Body of pancreas (tissue), 4 donors: ENCODE results near the gene CYP1B1. TPM values are rescaled to one million over a fixed set of nuclear protein-coding genes. Genes with fewer than 3 reads are reported as not detected.

Experiments
- ATAC-seq: fragments of 150-250 bp; one replicate; pipeline ENCODE4 v1.9.1; 2016
- DNase-seq, 4 donors: peaks; one replicate each; pipeline ENCODE4 v3.0.0-alpha.2; 2019
- H3K27ac ChIP-seq, 4 donors: fragments of 200-600 bp; sonication (generic); 1 replicate in 3 of 4; 2 replicates in 1 of 4; pipeline versions ENCODE4 v1.5.1 to v1.6.1; 2016 to 2019; ENCODE audit warnings: mild to moderate bottlenecking in 1 of 4, mixed read lengths in 1 of 4, moderate library complexity in 1 of 4
- H3K27me3 ChIP-seq, 2 donors: fragments of 200-600 bp; sonication (generic); one replicate each; pipeline ENCODE4 v1.6.0; 2016; ENCODE audit warnings: mild to moderate bottlenecking in 1 of 2
- H3K36me3 ChIP-seq, 2 donors: fragments of 200-600 bp; sonication (generic); replicated peaks in 1 of 2; 2 replicates each; pipeline ENCODE4 v1.5.1; 2016; ENCODE audit warnings: low read depth in 2 of 2; ENCODE audit not compliant: insufficient read depth in 1 of 2
- H3K4me1 ChIP-seq: fragments of 200-600 bp; sonication (generic); one replicate; pipeline ENCODE4 v1.6.0; 2016
- H3K4me3 ChIP-seq, 2 donors: fragments of 200-600 bp; sonication (generic); 1 replicate in 1 of 2; 2 replicates in 1 of 2; pipeline ENCODE4 v1.5.1; 2016 to 2019
- H3K9me3 ChIP-seq, 3 donors: fragments of 200-600 bp; sonication (generic); 1 replicate in 2 of 3; 2 replicates in 1 of 3; pipeline ENCODE4 v1.5.1; 2016
- POLR2A ChIP-seq, 3 donors: fragments of 450-650 bp; IDR thresholded peaks; one replicate each; pipeline ENCODE4 v1.6.1; 2016; ENCODE audit warnings: antibody characterized with exemption in 3 of 3, mild to moderate bottlenecking in 2 of 3
- WGBS, 2 donors: methylation state at CpG; one replicate each; pipeline ENCODE4 v1.1.5; 2017; 5-methylcytosine and 5-hydroxymethylcytosine counted together
- intact Hi-C: fragments of 100-400 bp; cut with DNase I; formaldehyde crosslinking; loops from one replicate; pipeline ENCODE4 v1.15.1; 2023
- total RNA-seq, 2 donors: library from RNA; depleted of rRNA; stranded (reverse); fragments of >200 nt; gene quantifications; one replicate each; pipeline ENCODE4 v1.1.0, GENCODE V29; 2016
- TF ChIP-seq, protein P1 (sequence below), 7 experiments: fragments of 450-650 bp in 4 of 7; fragments of 200-600 bp in 3 of 7; sonication (generic) in 3 of 7; IDR thresholded peaks; one replicate each; pipeline ENCODE4 v1.5.1; 2016 to 2019; ENCODE audit warnings: antibody characterized with exemption in 7 of 7

Gene CYP1B1
- total RNA-seq, 2 donors from 2014 or later: 9.1 to 22.4 TPM

DNA sequence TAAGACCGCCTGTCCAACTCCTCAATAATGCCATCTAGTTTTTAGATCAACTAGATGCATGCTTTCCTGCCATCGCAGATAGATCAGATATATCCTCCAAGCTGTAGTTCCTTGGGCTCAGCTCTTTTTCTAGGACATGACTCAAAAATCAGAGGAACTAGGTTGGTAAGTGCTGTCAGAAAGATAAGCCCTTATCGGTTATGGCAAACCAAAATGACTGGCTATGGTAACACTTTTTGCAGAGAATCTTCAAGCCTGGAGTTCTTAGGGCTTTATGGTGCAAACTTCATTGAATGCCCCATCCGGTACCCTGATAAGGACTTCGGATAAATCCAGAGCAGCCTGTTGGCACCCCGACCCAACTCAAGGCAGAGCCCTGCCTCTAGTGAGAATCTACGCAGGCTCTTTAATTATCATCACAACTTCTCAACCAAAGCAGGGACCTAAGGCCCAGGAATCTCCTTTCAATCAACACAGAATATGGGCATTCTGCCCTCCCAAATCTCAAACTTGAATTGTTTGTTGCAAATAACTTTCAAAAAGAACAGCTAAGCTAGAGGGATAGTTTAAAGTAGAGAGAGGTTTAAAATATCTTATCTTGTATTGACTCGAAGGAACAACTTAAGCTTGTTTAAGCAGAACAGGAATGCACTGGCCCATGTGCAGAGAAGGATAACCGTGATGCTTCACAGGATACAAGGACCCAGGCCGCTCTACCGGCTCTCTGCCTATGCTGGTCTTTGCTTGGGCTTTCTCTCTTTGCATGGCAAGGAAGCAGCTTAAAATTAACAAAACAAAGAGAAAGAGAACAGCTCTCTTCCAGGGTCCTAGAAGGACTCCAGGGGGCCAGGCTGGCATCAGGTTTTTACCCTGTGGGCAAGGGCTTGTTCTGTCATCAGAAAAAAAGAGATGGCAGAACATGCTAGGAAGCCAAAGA lies 3.4 kb upstream of the CYP1B1 start:
- H3K4me3 ChIP-seq: no peak overlapping the region
- TF ChIP-seq, protein P1, sequence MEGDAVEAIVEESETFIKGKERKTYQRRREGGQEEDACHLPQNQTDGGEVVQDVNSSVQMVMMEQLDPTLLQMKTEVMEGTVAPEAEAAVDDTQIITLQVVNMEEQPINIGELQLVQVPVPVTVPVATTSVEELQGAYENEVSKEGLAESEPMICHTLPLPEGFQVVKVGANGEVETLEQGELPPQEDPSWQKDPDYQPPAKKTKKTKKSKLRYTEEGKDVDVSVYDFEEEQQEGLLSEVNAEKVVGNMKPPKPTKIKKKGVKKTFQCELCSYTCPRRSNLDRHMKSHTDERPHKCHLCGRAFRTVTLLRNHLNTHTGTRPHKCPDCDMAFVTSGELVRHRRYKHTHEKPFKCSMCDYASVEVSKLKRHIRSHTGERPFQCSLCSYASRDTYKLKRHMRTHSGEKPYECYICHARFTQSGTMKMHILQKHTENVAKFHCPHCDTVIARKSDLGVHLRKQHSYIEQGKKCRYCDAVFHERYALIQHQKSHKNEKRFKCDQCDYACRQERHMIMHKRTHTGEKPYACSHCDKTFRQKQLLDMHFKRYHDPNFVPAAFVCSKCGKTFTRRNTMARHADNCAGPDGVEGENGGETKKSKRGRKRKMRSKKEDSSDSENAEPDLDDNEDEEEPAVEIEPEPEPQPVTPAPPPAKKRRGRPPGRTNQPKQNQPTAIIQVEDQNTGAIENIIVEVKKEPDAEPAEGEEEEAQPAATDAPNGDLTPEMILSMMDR (IDR thresholded peaks at IDR 0.05): no peak
- TF ChIP-seq POLR2A (IDR thresholded peaks at IDR 0.05): no peak
- H3K27ac ChIP-seq: no peak overlapping the region
- H3K9me3 ChIP-seq: no peaks in the 10 kb centered on the region
- H3K27me3 ChIP-seq: no peaks in the 10 kb centered on the region
- WGBS, 2 donors: 71 to 84% methylated on average over 11 of the region's 11 CpGs
- no peaks in the 10 kb centered on the region for H3K36me3 ChIP-seq
- DNase-seq (no peak), ATAC-seq (no peak)
- intact Hi-C loops: loop anchor here (10.0 kb wide), 1 partner anchor 195 kb away; no protein-coding TSS in a partner anchor
- peaks cover 36% of the 10 kb centered on the region for H3K4me1 ChIP-seq

DNA sequence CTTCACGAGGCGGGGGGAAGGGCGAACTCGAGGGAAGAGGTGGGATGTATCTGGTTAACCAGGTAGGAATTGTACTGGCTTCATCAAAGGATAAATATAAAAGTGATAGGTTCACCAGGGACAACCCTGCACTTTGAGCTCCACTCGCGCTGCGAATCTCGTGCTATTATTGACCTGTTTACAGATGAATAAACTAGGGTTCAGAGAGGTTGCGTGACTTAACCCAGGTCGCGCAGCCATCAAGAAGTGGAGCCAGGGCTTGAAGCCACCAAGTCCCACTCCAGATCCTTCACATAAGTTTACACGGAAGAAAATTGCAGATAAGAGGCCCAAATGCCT lies 1.4 kb upstream of the CYP1B1 start:
- no peaks in the 10 kb centered on the region for H3K9me3 ChIP-seq
- TF ChIP-seq POLR2A (IDR thresholded peaks at IDR 0.05): no peak
- TF ChIP-seq, protein P1 (IDR thresholded peaks at IDR 0.05): no peak
- peak overlapping the region; percentile 42 to 89 (median 80) for H3K27ac ChIP-seq
- WGBS, 2 donors: 8% methylated on average over 12 of the region's 12 CpGs
- H3K27me3 ChIP-seq: no peaks in the 10 kb centered on the region
- H3K4me1 ChIP-seq: peaks cover 37% of the 10 kb centered on the region
- H3K36me3 ChIP-seq: no peaks in the 10 kb centered on the region
- H3K4me3 ChIP-seq: peak overlapping the region in 1 of 2 donors; percentile 37
- ATAC-seq (no peak), DNase-seq (no peak)
- intact Hi-C loops: loop anchor here (10.0 kb wide), 1 partner anchor 197 kb away; no protein-coding TSS in a partner anchor

DNA sequence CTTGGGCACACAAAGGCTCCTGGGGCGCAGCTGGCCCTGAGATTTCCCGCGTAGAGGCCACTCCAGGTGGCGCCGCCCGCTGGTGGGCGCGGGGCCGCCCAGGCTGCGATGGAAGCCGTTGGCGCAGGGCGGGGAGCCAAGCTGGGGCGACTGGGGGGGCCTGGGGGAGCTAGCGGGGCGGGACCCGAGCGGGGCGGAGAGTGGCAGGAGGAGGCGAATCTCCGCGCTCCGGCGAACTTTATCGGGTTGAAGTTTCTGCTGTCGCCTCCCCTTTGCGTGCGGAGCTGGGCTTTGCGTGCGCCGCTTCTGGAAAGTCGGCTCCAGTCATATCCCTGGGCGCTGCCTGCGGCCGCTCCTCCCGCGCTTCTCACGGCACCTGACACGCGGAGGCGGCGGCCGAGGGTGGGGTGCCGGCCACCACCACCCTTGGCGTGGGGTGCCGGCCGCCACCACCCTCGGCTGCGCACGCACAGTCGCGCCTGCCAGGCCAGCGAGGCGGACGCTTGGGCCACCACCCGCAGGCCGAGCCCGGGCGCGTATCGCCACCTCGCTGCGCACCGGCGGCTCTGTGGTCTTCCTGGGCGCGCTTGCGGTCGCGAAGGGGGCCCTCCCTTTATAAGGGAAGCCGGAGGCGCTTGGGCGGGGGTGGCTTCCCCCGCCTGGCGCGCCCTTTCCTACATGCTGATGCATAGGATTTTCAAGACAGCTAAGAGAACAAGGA lies 919 bp upstream of the CYP1B1 start:
- ATAC-seq: peak; percentile 76
- no peaks in the 10 kb centered on the region for H3K27me3 ChIP-seq
- peak overlapping the region; percentile 42 to 89 (median 80) for H3K27ac ChIP-seq
- no peaks in the 10 kb centered on the region for H3K9me3 ChIP-seq
- peak overlapping the region in 1 of 2 donors; percentile 37 for H3K4me3 ChIP-seq
- TF ChIP-seq, protein P1 (IDR thresholded peaks at IDR 0.05): peak in 4 of 7 experiments; percentile 21 to 37 (median 35)
- TF ChIP-seq POLR2A (IDR thresholded peaks at IDR 0.05): peak; percentile 21 to 49 (median 29)
- no peaks in the 10 kb centered on the region for H3K36me3 ChIP-seq
- H3K4me1 ChIP-seq: peaks cover 37% of the 10 kb centered on the region
- peak; percentile 62 to 68 (median 66) for DNase-seq
- intact Hi-C loops: loop anchor here (10.0 kb wide), 1 partner anchor 198 kb away; no protein-coding TSS in a partner anchor
- 0% methylated on average over 5 to 70 of the region's 76 CpGs for WGBS, 2 donors

DNA sequence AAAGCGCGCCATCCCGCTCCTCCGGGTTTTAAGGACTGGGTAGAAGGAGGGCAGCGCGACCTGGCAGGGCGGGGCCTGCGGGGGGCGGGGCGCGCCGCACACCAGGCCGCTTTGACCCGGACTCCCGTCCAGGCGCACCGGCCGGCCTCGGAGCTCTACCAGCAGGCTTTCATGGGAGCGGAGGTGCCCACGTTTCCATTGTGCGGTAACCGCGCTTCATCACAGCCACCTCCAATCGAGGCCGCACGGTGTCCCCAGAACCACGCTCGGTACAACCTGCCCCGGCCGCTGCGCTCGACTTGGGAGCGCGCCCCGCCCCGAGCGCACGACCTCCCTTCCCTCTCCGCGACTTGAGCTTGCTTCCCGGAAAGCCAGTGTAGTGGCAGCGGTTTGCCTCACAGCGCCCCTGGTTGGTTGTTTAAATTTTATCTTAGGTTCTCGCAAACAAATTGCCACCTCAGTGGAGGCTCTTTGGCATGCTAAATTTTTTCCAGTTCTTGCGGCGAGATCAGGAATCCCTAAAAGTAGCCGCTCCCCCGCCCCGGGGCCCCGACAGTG lies 280 bp upstream of the CYP1B1 start:
- peak; percentile 63 to 76 (median 70) for DNase-seq
- H3K27me3 ChIP-seq: no peaks in the 10 kb centered on the region
- peaks cover 37% of the 10 kb centered on the region for H3K4me1 ChIP-seq
- WGBS, 2 donors: 1% methylated on average over 12 to 51 of the region's 51 CpGs
- intact Hi-C loops: loop anchor here (10.0 kb wide), 1 partner anchor 199 kb away; no protein-coding TSS in a partner anchor
- H3K9me3 ChIP-seq: no peaks in the 10 kb centered on the region
- ATAC-seq: peak; percentile 78
- peak overlapping the region; percentile 42 to 89 (median 80) for H3K27ac ChIP-seq
- peak in 1 of 3 donors; percentile 14 for TF ChIP-seq POLR2A (IDR thresholded peaks at IDR 0.05)
- TF ChIP-seq, protein P1 (IDR thresholded peaks at IDR 0.05): peak in 5 of 7 experiments; percentile 22 to 61 (median 40)
- peak overlapping the region in 1 of 2 donors; percentile 37 for H3K4me3 ChIP-seq
- H3K36me3 ChIP-seq: no peaks in the 10 kb centered on the region
